ENCODE measurements around the gene NLGN1.
A peak's percentile ranks its signal among the peaks of the same experiment; 100 is the strongest.

NLGN1 gene

GRCh38 chr3:173552526-173552925 lies 155.0 kb downstream of the NLGN1 start:
- H3K36me3 ChIP-seq (replicated peaks), result no peaks in the 10 kb centered on the region
- TF ChIP-seq, protein P1, sequence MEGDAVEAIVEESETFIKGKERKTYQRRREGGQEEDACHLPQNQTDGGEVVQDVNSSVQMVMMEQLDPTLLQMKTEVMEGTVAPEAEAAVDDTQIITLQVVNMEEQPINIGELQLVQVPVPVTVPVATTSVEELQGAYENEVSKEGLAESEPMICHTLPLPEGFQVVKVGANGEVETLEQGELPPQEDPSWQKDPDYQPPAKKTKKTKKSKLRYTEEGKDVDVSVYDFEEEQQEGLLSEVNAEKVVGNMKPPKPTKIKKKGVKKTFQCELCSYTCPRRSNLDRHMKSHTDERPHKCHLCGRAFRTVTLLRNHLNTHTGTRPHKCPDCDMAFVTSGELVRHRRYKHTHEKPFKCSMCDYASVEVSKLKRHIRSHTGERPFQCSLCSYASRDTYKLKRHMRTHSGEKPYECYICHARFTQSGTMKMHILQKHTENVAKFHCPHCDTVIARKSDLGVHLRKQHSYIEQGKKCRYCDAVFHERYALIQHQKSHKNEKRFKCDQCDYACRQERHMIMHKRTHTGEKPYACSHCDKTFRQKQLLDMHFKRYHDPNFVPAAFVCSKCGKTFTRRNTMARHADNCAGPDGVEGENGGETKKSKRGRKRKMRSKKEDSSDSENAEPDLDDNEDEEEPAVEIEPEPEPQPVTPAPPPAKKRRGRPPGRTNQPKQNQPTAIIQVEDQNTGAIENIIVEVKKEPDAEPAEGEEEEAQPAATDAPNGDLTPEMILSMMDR (IDR thresholded peaks at IDR 0.05; ENCODE audit: low read depth, low read length, missing control alignments), result no peak
- no peak overlapping the region for H3K27ac ChIP-seq
- DNase-seq, result no peak
- no peaks in the 10 kb centered on the region for H3K27me3 ChIP-seq (replicated peaks)
- in situ Hi-C loops (cut with HindIII; ENCODE audit: low pct_ligation_motif_present, low sequenced_read_pairs), result no loop called here
- no peak overlapping the region for H3K4me3 ChIP-seq (ENCODE audit: low read depth, low read length)

DNA sequence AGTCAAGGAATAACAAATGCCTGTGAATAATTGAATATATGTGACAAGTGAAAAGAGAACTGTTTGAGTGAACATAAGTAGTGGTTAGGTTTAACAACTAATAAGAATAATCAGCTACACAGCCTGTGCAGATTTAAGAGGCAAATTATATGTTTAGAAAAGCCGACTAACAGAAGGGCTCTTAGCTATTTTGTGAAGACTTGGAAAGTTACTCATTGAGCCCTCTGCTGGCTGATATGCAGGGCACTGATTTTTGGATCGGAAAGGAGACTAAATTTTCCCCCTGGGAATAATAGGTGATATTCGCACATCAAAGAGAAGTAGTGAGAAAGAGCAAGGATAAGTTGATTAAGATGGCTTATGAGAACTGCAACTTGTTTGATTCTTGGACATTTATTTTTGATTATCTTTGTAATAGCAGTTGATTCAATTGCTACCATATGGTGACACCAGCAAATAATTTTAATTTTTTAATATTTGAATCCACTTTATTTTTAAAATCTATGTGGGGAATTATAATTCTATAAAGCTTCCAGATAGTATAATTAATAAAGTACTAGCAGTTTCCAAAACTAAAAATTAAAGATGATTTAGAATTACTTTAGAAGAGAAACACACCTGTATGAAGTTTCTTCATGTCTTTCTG lies 156.2 kb downstream of the NLGN1 start:
- Histone ChIP-seq H3K27ac (no peak overlapping the region), H3K27me3 (replicated peaks) (no peaks in the 10 kb centered on the region), H3K36me3 (replicated peaks) (no peaks in the 10 kb centered on the region), H3K4me3 (ENCODE audit: low read depth, low read length) (no peak overlapping the region)
- in situ Hi-C loops (cut with HindIII; ENCODE audit: low pct_ligation_motif_present, low sequenced_read_pairs), result no loop called here
- TF ChIP-seq, protein P1 (IDR thresholded peaks at IDR 0.05; ENCODE audit: low read depth, low read length, missing control alignments), result peak; percentile 79
- peak; percentile 15 for DNase-seq

GRCh38 chr3:173556546-173556945 lies 159.0 kb downstream of the NLGN1 start:
- H3K27me3 ChIP-seq (replicated peaks), result no peaks in the 10 kb centered on the region
- H3K36me3 ChIP-seq (replicated peaks), result no peaks in the 10 kb centered on the region
- no peak for DNase-seq
- in situ Hi-C loops (cut with HindIII; ENCODE audit: low pct_ligation_motif_present, low sequenced_read_pairs), result no loop called here
- no peak overlapping the region for H3K4me3 ChIP-seq (ENCODE audit: low read depth, low read length)
- TF ChIP-seq, protein P1 (IDR thresholded peaks at IDR 0.05; ENCODE audit: low read depth, low read length, missing control alignments), result no peak
- H3K27ac ChIP-seq, result no peak overlapping the region

DNA sequence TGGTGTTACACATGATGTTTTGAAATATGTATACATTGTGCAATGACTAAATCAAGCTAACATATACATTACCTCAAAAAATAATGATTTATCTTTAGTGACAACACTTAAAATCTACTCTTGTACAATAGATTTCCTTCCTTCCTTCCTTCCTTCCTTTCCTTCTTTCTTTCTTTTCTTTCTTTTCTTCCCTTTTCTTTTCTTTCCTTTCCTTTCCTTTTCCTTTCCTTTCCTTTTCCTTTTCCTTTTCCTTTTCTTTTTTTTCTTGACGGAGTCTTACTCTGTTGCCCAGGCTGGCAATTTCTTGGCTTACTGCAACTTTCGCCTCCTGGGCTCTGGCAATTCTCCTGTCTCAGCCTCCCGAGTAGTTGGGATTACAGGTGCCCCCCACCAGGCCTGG lies 170.5 kb downstream of the NLGN1 start:
- no peak for DNase-seq
- in situ Hi-C loops (cut with HindIII; ENCODE audit: low pct_ligation_motif_present, low sequenced_read_pairs), result no loop called here
- H3K36me3 ChIP-seq (replicated peaks), result no peaks in the 10 kb centered on the region
- H3K27me3 ChIP-seq (replicated peaks), result no peaks in the 10 kb centered on the region
- TF ChIP-seq, protein P1 (IDR thresholded peaks at IDR 0.05; ENCODE audit: low read depth, low read length, missing control alignments), result no peak
- no peak overlapping the region for H3K27ac ChIP-seq
- no peak overlapping the region for H3K4me3 ChIP-seq (ENCODE audit: low read depth, low read length)

GRCh38 chr3:173568623-173569022 lies 171.1 kb downstream of the NLGN1 start:
- Histone ChIP-seq H3K36me3 (replicated peaks) (no peaks in the 10 kb centered on the region), H3K27me3 (replicated peaks) (no peaks in the 10 kb centered on the region), H3K27ac (no peak overlapping the region), H3K4me3 (ENCODE audit: low read depth, low read length) (no peak overlapping the region)
- TF ChIP-seq, protein P1 (IDR thresholded peaks at IDR 0.05; ENCODE audit: low read depth, low read length, missing control alignments), result no peak
- no peak for DNase-seq
- in situ Hi-C loops (cut with HindIII; ENCODE audit: low pct_ligation_motif_present, low sequenced_read_pairs), result no loop called here

GRCh38 chr3:173583496-173583895 lies 186.0 kb downstream of the NLGN1 start:
- no peak for DNase-seq
- in situ Hi-C loops (cut with HindIII; ENCODE audit: low pct_ligation_motif_present, low sequenced_read_pairs), result no loop called here
- no peaks in the 10 kb centered on the region for H3K27me3 ChIP-seq (replicated peaks)
- no peaks in the 10 kb centered on the region for H3K36me3 ChIP-seq (replicated peaks)
- no peak overlapping the region for H3K27ac ChIP-seq
- TF ChIP-seq, protein P1 (IDR thresholded peaks at IDR 0.05; ENCODE audit: low read depth, low read length, missing control alignments), result no peak
- H3K4me3 ChIP-seq (ENCODE audit: low read depth, low read length), result no peak overlapping the region

Data from brain microvascular endothelial cell (primary cell).